Esophagus squamous epithelium (tissue), 5 donors: ENCODE results near the gene LENEP. TPM values are rescaled to one million over a fixed set of nuclear protein-coding genes. Genes with fewer than 3 reads are reported as not detected.

Experiments
- DNase-seq: peaks from one replicate; lab custom pipeline; 2025; lab: John Stamatoyannopoulos, UW
- H3K27ac ChIP-seq, 4 donors: fragments of 200-600 bp; sonication (generic); one replicate each; pipeline ENCODE4 v1.5.1; 2016 to 2019; ENCODE audit warnings: mild to moderate bottlenecking in 1 of 4
- H3K27me3 ChIP-seq, 4 donors: fragments of 200-600 bp; sonication (generic); 1 replicate in 3 of 4; 2 replicates in 1 of 4; pipeline versions ENCODE4 v1.5.1 to v1.6.0; 2017 to 2021; ENCODE audit warnings: antibody characterized with exemption in 1 of 4
- H3K36me3 ChIP-seq, 3 donors: fragments of 200-600 bp; sonication (generic); one replicate each; pipeline ENCODE4 v1.5.1; 2016 to 2019
- H3K4me1 ChIP-seq, 3 donors: fragments of 200-600 bp; sonication (generic); one replicate each; pipeline ENCODE4 v1.5.1; 2017 to 2019
- H3K4me3 ChIP-seq, 4 donors: fragments of 200-600 bp; sonication (generic); 1 replicate in 3 of 4; 2 replicates in 1 of 4; pipeline ENCODE4 v1.5.1; 2016 to 2019; ENCODE audit warnings: mild to moderate bottlenecking in 2 of 4, moderate library complexity in 1 of 4
- H3K9me3 ChIP-seq, 3 donors: fragments of 200-600 bp; sonication (generic); one replicate each; pipeline ENCODE4 v1.5.1; 2016 to 2019
- CTCF ChIP-seq, 6 experiments: fragments of 450-650 bp in 4 of 6; fragments of 200-600 bp in 2 of 6; sonication (generic) in 2 of 6; IDR thresholded peaks; one replicate each; pipeline ENCODE4 v1.5.1; 2016 to 2019; ENCODE audit warnings: antibody characterized with exemption in 6 of 6, mild to moderate bottlenecking in 4 of 6, moderate library complexity in 4 of 6
- POLR2A ChIP-seq, 4 donors: fragments of 450-650 bp; IDR thresholded peaks; one replicate each; pipeline ENCODE4 v1.6.1; 2017; ENCODE audit warnings: antibody characterized with exemption in 4 of 4, mild to moderate bottlenecking in 4 of 4, moderate library complexity in 3 of 4
- WGBS, 2 donors: methylation state at CpG; one replicate each; pipeline ENCODE4 v1.1.5; 2018; 5-methylcytosine and 5-hydroxymethylcytosine counted together
- intact Hi-C: fragments of 100-400 bp; cut with DNase I; formaldehyde crosslinking; loops from one replicate; pipeline ENCODE4 v1.15.0; 2022
- total RNA-seq, 4 donors: library from RNA; depleted of rRNA; stranded (reverse); fragments of >200 nt; gene quantifications; one replicate each; pipeline ENCODE4 v1.1.0, GENCODE V29; 2016
- donor health status: DM: yes; HTN: yes; CAD: no.

LENEP gene
- total RNA-seq, 4 donors from 2014 or later, result not detected

DNA sequence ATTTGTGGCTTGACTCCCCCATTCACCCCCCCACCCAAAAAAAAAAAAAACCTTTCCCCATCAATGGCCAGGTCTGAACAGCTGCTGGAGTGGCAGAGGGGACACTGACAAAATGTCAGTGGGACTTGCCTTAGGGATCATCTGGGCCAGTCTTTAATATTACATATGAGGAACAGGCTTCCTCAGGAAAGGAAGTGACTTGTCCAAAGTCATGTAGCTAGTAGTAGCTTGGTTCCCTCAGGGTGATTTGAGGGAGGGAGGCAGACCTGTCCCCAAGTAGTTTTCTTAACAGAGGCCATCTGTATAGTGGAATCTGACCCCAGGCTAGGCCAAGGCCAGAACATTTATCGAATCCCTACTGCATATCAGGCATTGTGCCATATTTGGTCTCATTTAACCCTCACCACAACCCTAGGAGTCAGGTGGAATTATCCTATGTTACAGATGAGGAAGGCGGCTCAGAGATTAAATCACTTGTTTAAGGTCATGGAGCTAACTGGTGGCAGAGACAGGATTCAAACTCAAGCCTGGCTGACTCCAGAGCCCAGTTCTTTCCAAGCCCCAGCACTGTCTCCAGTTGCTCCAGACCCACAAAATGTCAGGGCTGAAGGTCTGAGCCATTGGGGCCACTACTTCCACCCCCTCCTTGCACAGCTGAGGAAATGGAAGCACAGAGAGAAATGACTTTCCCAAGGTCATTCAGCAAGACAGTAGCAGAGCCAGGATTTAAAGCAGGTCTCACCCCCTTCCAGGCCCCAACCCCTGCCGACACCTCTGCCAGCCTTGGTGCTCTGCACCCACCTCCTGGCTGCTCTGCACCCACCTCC lies 19.6 kb downstream of the LENEP start:
- Histone ChIP-seq H3K4me3 (peak overlapping the region in 3 of 4 donors; percentile 28 to 96 (median 61)), H3K36me3 (peaks cover 16 to 55% (median 34%) of the 10 kb centered on the region in 3 donors), H3K9me3 (no peaks in the 10 kb centered on the region), H3K27me3 (no peaks in the 10 kb centered on the region), H3K27ac (peak overlapping the region; percentile 97 to 99 (median 98)), H3K4me1 (peaks cover 71 to 100% (median 83%) of the 10 kb centered on the region in 3 donors)
- no peak for DNase-seq
- no peak for TF ChIP-seq POLR2A (IDR thresholded peaks at IDR 0.05)
- TF ChIP-seq CTCF (IDR thresholded peaks at IDR 0.05), result no peak
- intact Hi-C loops, result no loop called here
- WGBS, 2 donors, result 50 to 72% methylated on average over 2 to 3 of the region's 3 CpGs

DNA sequence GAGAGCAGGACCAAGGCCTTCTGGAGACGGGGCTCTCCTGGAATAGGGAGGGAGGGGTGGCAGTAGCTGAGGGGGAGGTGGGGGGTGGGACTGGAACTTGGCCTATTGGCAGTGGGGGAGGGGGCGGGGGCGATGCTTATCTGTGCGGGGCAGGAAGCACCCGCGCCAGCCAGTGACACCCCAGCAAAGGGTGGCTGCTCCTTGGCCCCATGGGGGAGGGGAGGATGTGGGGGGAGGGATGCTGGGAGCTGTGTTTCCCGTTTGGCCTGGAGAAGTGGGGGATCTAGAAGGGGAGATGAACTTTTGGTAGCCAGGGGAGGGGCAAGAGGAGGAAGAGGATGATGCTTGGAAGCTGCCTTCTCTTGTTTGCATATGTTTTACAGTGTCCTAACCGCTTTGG lies 20.2 kb downstream of the LENEP start:
- 27 to 43% methylated on average over 6 of the region's 8 CpGs for WGBS, 2 donors
- Histone ChIP-seq H3K27me3 (no peaks in the 10 kb centered on the region), H3K27ac (peak overlapping the region; percentile 97 to 99 (median 98)), H3K36me3 (peaks cover 16 to 61% (median 34%) of the 10 kb centered on the region in 3 donors), H3K4me1 (peaks cover 77 to 100% (median 90%) of the 10 kb centered on the region in 3 donors), H3K9me3 (no peaks in the 10 kb centered on the region), H3K4me3 (no peak overlapping the region)
- TF ChIP-seq CTCF (IDR thresholded peaks at IDR 0.05) (no peak), POLR2A (IDR thresholded peaks at IDR 0.05) (no peak)
- intact Hi-C loops, result no loop called here
- DNase-seq, result no peak

DNA sequence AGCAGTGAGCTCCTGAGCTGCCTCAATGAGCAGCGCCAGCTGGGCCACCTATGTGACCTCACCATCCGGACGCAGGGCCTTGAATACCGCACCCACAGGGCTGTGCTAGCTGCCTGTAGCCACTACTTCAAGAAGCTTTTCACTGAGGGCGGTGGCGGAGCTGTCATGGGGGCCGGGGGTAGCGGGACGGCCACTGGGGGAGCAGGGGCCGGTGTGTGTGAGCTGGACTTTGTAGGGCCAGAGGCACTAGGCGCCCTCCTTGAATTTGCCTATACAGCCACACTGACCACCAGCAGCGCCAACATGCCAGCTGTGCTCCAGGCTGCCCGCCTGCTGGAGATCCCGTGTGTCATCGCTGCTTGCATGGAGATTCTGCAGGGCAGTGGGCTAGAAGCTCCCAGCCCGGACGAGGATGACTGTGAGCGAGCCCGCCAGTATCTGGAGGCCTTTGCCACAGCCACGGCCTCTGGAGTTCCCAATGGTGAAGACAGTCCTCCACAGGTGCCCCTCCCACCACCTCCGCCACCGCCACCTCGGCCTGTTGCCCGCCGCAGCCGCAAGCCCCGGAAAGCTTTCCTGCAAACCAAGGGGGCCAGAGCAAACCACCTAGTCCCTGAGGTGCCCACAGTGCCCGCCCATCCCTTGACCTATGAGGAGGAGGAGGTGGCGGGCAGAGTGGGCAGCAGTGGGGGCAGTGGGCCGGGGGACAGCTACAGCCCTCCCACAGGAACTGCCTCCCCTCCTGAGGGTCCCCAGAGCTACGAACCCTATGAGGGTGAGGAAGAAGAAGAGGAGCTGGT lies 21.5 kb downstream of the LENEP start:
- Histone ChIP-seq H3K4me3 (no peak overlapping the region), H3K36me3 (peaks cover 16 to 65% (median 34%) of the 10 kb centered on the region in 3 donors), H3K9me3 (no peaks in the 10 kb centered on the region), H3K27me3 (no peaks in the 10 kb centered on the region), H3K27ac (peak overlapping the region; percentile 85 to 99 (median 96)), H3K4me1 (peaks cover 86 to 100% (median 92%) of the 10 kb centered on the region in 3 donors)
- no peak for TF ChIP-seq POLR2A (IDR thresholded peaks at IDR 0.05)
- no peak for TF ChIP-seq CTCF (IDR thresholded peaks at IDR 0.05)
- DNase-seq, result no peak
- intact Hi-C loops, result no loop called here
- 60 to 88% methylated on average over 1 to 3 of the region's 31 CpGs for WGBS, 2 donors

DNA sequence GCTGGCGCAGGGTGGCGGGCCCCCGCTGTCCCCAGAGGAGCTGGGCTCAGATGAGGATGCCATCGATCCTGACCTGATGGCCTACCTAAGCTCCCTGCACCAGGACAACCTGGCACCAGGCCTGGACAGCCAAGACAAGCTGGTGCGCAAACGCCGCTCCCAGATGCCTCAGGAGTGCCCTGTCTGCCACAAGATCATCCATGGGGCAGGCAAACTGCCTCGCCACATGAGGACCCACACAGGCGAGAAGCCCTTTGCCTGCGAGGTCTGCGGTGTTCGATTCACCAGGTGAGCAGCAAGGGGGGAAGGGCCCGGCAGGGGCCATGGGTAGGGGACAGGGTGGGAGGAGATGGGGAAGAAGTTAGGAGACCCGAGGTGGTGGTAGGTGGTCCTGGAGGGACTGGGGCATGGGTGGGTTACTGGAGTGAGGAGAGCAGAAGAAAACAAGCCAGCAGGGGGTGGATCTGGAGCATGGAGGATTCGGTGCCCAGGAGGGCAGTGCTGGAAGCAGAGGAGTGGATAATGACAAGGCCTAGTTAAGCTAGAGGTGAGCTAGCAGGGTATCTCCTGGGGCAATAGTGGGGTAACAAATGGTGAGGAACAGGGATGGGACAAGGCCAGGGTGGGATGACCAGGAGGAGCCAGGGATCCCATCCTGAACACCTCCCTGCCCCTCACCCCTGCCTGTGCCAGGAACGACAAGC lies 22.3 kb downstream of the LENEP start:
- intact Hi-C loops, result no loop called here
- H3K27ac ChIP-seq, result peak overlapping the region; percentile 85 to 99 (median 96)
- TF ChIP-seq CTCF (IDR thresholded peaks at IDR 0.05) (no peak), POLR2A (IDR thresholded peaks at IDR 0.05) (no peak)
- 43 to 53% methylated on average over 4 to 10 of the region's 16 CpGs for WGBS, 2 donors
- no peak overlapping the region for H3K4me3 ChIP-seq
- no peaks in the 10 kb centered on the region for H3K27me3 ChIP-seq
- H3K36me3 ChIP-seq, result peaks cover 16 to 59% (median 32%) of the 10 kb centered on the region in 3 donors
- DNase-seq, result no peak
- peaks cover 81 to 98% (median 86%) of the 10 kb centered on the region in 3 donors for H3K4me1 ChIP-seq
- H3K9me3 ChIP-seq, result no peaks in the 10 kb centered on the region
